Astrocyte (in vitro differentiated cells and primary cell): Measurements from ENCODE around the gene FOXK2. TPM values are rescaled to one million over a fixed set of nuclear protein-coding genes. Genes with fewer than 3 reads are reported as not detected.

Experiments used
- DNase-seq: peaks from one replicate; pipeline ENCODE4 v3.0.0-alpha.2; 2010; ENCODE audit warnings: low read depth
- FAIRE-seq: peaks from 2 replicates; lab custom pipeline; 2011; peaks lifted over from hg19 to GRCh38; lab: Jason Lieb, UNC
- H2AFZ ChIP-seq: 2 replicates; pipeline ENCODE4 v1.6.0; 2012; ENCODE audit warnings: low read depth, low read length, inconsistent platforms
- H3K27ac ChIP-seq: 2 replicates; pipeline ENCODE4 v1.5.1; 2011; ENCODE audit warnings: low read depth, low read length, inconsistent platforms
- H3K27me3 ChIP-seq: 2 replicates; pipeline ENCODE4 v1.6.0; 2011; ENCODE audit warnings: low read length, inconsistent platforms; ENCODE audit not compliant: insufficient read depth
- H3K36me3 ChIP-seq: 2 replicates; pipeline ENCODE4 v1.5.1; 2011; ENCODE audit warnings: low read length, inconsistent platforms; ENCODE audit not compliant: insufficient read depth
- H3K4me1 ChIP-seq: 2 replicates; pipeline ENCODE4 v1.5.1; 2011; ENCODE audit warnings: low read length, inconsistent platforms; ENCODE audit not compliant: insufficient read depth
- H3K4me2 ChIP-seq: 2 replicates; pipeline ENCODE4 v1.6.0; 2012; ENCODE audit warnings: low read length, inconsistent platforms
- H3K4me3 ChIP-seq: 2 replicates; pipeline ENCODE4 v1.5.1; 2011; ENCODE audit warnings: low read depth, mild to moderate bottlenecking, low read length, inconsistent platforms; ENCODE audit not compliant: insufficient read depth
- H3K79me2 ChIP-seq: 2 replicates; pipeline ENCODE4 v1.6.0; 2012; ENCODE audit warnings: mild to moderate bottlenecking, low read length, inconsistent platforms; ENCODE audit not compliant: insufficient read depth
- H3K9ac ChIP-seq: 2 replicates; pipeline ENCODE4 v1.6.0; 2012; ENCODE audit warnings: mild to moderate bottlenecking, low read length, inconsistent platforms
- H3K9me3 ChIP-seq: 2 replicates; pipeline ENCODE4 v1.5.1; 2012; ENCODE audit warnings: low read depth, mild to moderate bottlenecking, low read length, inconsistent platforms; ENCODE audit not compliant: insufficient read depth
- H4K20me1 ChIP-seq: 2 replicates; pipeline ENCODE4 v1.6.0; 2012; ENCODE audit warnings: low read length, inconsistent platforms; ENCODE audit not compliant: insufficient read depth
- H3K27ac Mint-ChIP-seq: one replicate; pipeline ENCODE4 v1.8.0; 2021; ENCODE audit warnings: mild to moderate bottlenecking, mixed read lengths; ENCODE audit not compliant: unreplicated experiment
- H3K27me3 Mint-ChIP-seq: one replicate; pipeline ENCODE4 v1.8.0; 2021; ENCODE audit warnings: low read depth, mixed read lengths; ENCODE audit not compliant: unreplicated experiment
- H3K36me3 Mint-ChIP-seq: one replicate; pipeline ENCODE4 v1.8.0; 2021; ENCODE audit warnings: low read depth, mixed read lengths; ENCODE audit not compliant: unreplicated experiment
- H3K4me1 Mint-ChIP-seq: one replicate; pipeline ENCODE4 v1.8.0; 2021; ENCODE audit warnings: low read depth, mixed read lengths; ENCODE audit not compliant: unreplicated experiment
- H3K4me3 Mint-ChIP-seq: one replicate; pipeline ENCODE4 v1.8.0; 2021; ENCODE audit warnings: mild to moderate bottlenecking, moderate library complexity, mixed read lengths; ENCODE audit not compliant: unreplicated experiment
- H3K9me3 Mint-ChIP-seq: one replicate; pipeline ENCODE4 v1.8.0; 2021; ENCODE audit warnings: mild to moderate bottlenecking, mixed read lengths; ENCODE audit not compliant: unreplicated experiment
- CTCF ChIP-seq: IDR thresholded peaks from 2 replicates; pipeline ENCODE4 v1.5.1; 2011; ENCODE audit warnings: low read depth, mild to moderate bottlenecking, inconsistent platforms, low read length, moderate library complexity; ENCODE audit not compliant: insufficient read depth
- EZH2 ChIP-seq: IDR thresholded peaks from 2 replicates; pipeline ENCODE4 v1.6.1; 2012; ENCODE audit warnings: mild to moderate bottlenecking, low read length, inconsistent platforms; ENCODE audit not compliant: insufficient read depth
- total RNA-seq: library from RNA; stranded (reverse); gene quantifications from 2 replicates; pipeline ENCODE4 v1.2.1, GENCODE V29; 2021

Gene FOXK2
- total RNA-seq, 1 donor from 2014 or later, result 68.0 TPM

GRCh38 chr17:82611140-82612058, 91.9 kb downstream of the FOXK2 start:
- H3K9me3 ChIP-seq, result no peaks in the 10 kb centered on the region
- no peak overlapping the region for H3K4me2 ChIP-seq
- Mint-ChIP-seq H3K36me3 (peaks cover 14% of the 10 kb centered on the region), H3K4me1 (peaks cover 8% of the 10 kb centered on the region), H3K9me3 (no peaks in the 10 kb centered on the region), H3K27me3 (no peaks in the 10 kb centered on the region), H3K27ac (no peak overlapping the region), H3K4me3 (peak overlapping the region; percentile 1)
- TF ChIP-seq EZH2 (no peak), CTCF (no peak)
- H3K27ac ChIP-seq, result no peak overlapping the region
- peaks cover 18% of the 10 kb centered on the region for H3K36me3 ChIP-seq
- peaks cover 17% of the 10 kb centered on the region for H4K20me1 ChIP-seq
- FAIRE-seq (no peak), DNase-seq (peak; percentile 30)
- no peak overlapping the region for H3K9ac ChIP-seq
- no peaks in the 10 kb centered on the region for H3K27me3 ChIP-seq
- no peak overlapping the region for H2AFZ ChIP-seq
- H3K4me3 ChIP-seq, result no peak overlapping the region
- no peaks in the 10 kb centered on the region for H3K4me1 ChIP-seq
- peaks cover 4% of the 10 kb centered on the region for H3K79me2 ChIP-seq

GRCh38 chr17:82613283-82614094, 94.0 kb downstream of the FOXK2 start:
- Histone ChIP-seq H3K36me3 (peaks cover 20% of the 10 kb centered on the region), H3K27me3 (no peaks in the 10 kb centered on the region), H3K4me2 (no peak overlapping the region), H3K4me3 (no peak overlapping the region), H3K27ac (no peak overlapping the region), H3K79me2 (no peaks in the 10 kb centered on the region), H4K20me1 (peaks cover 24% of the 10 kb centered on the region), H3K9ac (no peak overlapping the region), H3K9me3 (no peaks in the 10 kb centered on the region), H3K4me1 (no peaks in the 10 kb centered on the region), H2AFZ (no peak overlapping the region)
- Mint-ChIP-seq H3K9me3 (no peaks in the 10 kb centered on the region), H3K36me3 (peaks cover 17% of the 10 kb centered on the region), H3K4me1 (peaks cover 5% of the 10 kb centered on the region), H3K4me3 (no peak overlapping the region), H3K27me3 (no peaks in the 10 kb centered on the region), H3K27ac (no peak overlapping the region)
- TF ChIP-seq EZH2 (no peak), CTCF (no peak)
- no peak for FAIRE-seq
- DNase-seq, result no peak
